K562 (cell line): Measurements from ENCODE around the gene PPM1N. TPM values are rescaled to one million over a fixed set of nuclear protein-coding genes. Genes with fewer than 3 reads are reported as not detected.

Experiments
- NEUROD1 ChIP-seq: fragments of 150-350 bp; IDR thresholded peaks from 2 replicates; pipeline ENCODE4 v1.6.1; 2014; ENCODE audit warnings: borderline replicate concordance, low read length, low read depth; ENCODE audit not compliant: partially characterized antibody
- POLR2G ChIP-seq: fragments of 200-400 bp; formaldehyde crosslinking; IDR thresholded peaks from 2 replicates; pipeline ENCODE4 v1.6.1; 2017; ENCODE audit warnings: low read depth, mild to moderate bottlenecking, antibody characterized with exemption, low read length, moderate library complexity
- SIN3A ChIP-seq, 2 experiments: fragments of 150-350 bp in 1 of 2; IDR thresholded peaks; 2 replicates each; pipeline ENCODE4 v1.6.1; 2011 to 2016; ENCODE audit warnings: borderline replicate concordance in 2 of 2, low read depth in 2 of 2, low read length in 2 of 2, mild to moderate bottlenecking in 2 of 2, moderate library complexity in 2 of 2; ENCODE audit not compliant: control insufficient read depth in 1 of 2
- SIX5 ChIP-seq, 2 experiments: IDR thresholded peaks; 2 replicates each; pipeline ENCODE4 v1.6.1; 2011; ENCODE audit warnings: low read length in 2 of 2, borderline replicate concordance in 1 of 2, low read depth in 1 of 2, mild to moderate bottlenecking in 1 of 2, moderate library complexity in 1 of 2; ENCODE audit not compliant: insufficient read depth in 1 of 2
- SRSF3 ChIP-seq: fragments of 200-400 bp; formaldehyde crosslinking; IDR thresholded peaks from 2 replicates; pipeline ENCODE4 v1.6.1; 2016; ENCODE audit warnings: mild to moderate bottlenecking, low read length, moderate library complexity; ENCODE audit not compliant: insufficient read depth
- TCF7L2 ChIP-seq: fragments of 150-350 bp; IDR thresholded peaks from 2 replicates; pipeline ENCODE4 v1.6.1; 2016; ENCODE audit warnings: low read depth, mild to moderate bottlenecking, low read length, moderate library complexity
- ZFP36 ChIP-seq: fragments of 150-350 bp; IDR thresholded peaks from 2 replicates; pipeline ENCODE4 v1.6.1; 2018; ENCODE audit warnings: low read length, low read depth; ENCODE audit not compliant: partially characterized antibody
- ZNF12 ChIP-seq: sonication (generic); formaldehyde crosslinking; IDR thresholded peaks from 2 replicates; pipeline ENCODE4 v1.4.0; 2020; ENCODE audit warnings: mild to moderate bottlenecking, missing genetic modification reagents
- polyA plus RNA-seq, 8 experiments: library from polyadenylated mRNA; depleted of rRNA in 4 of 8; stranded (reverse) in 5 of 8; unstranded in 3 of 8; fragments of >200 nt; fragmentation: Nextera tagmentation in 2 of 8; fragmentation: Illumina TruSeq in 1 of 8; extraction: Ambion mirVana in 2 of 8; extraction: Trizol in 1 of 8; gene quantifications; 2 replicates each; pipeline versions ENCODE4 v1.2.1 to v1.2.3, GENCODE V29; 2011 to 2014; ENCODE audit warnings: inconsistent platforms in 1 of 8, missing spikeins in 1 of 8
- total RNA-seq, 7 experiments: library from RNA; depleted of rRNA in 6 of 7; stranded (reverse); fragments of >200 nt in 6 of 7; fragmentation: Illumina TruSeq in 2 of 7; extraction: Trizol in 2 of 7; gene quantifications; 2 replicates each; pipeline versions ENCODE4 v1.2.1 to v1.2.3, GENCODE V29; 2011 to 2021; ENCODE audit warnings: low replicate concordance in 1 of 7
- TF ChIP-seq, protein P1 (sequence below): sonication (generic); formaldehyde crosslinking; IDR thresholded peaks from 2 replicates; pipeline ENCODE4 v1.8.0; 2023; ENCODE audit warnings: mild to moderate bottlenecking, missing genetic modification reagents
- TF ChIP-seq, protein P2 (sequence below), 2 experiments: IDR thresholded peaks; 2 replicates each; pipeline ENCODE4 v1.6.1; 2012; ENCODE audit warnings: improper control_type of control experiment in 2 of 2, low read depth in 2 of 2, low read length in 2 of 2, borderline replicate concordance in 1 of 2
- TF ChIP-seq, protein P3 (sequence below): sonication (generic); formaldehyde crosslinking; IDR thresholded peaks from 2 replicates; pipeline ENCODE4 v1.5.0; 2020; ENCODE audit warnings: missing genetic modification reagents
- TF ChIP-seq, protein P4 (sequence below): fragments of 250-450 bp; sonication (Bioruptor Pico); IDR thresholded peaks from 2 replicates; pipeline ENCODE4 v1.4.0; 2020; ENCODE audit warnings: mild to moderate bottlenecking, moderate library complexity
- TF ChIP-seq, protein P5 (sequence below): fragments of 250-450 bp; sonication (Bioruptor Pico); IDR thresholded peaks from 2 replicates; pipeline ENCODE4 v1.5.1; 2021; ENCODE audit warnings: mild to moderate bottlenecking

PPM1N gene
- total and polyA plus RNA-seq, 9 of the 15 experiments (the other 6 are each of a cell fraction or from before 2014, with no cell fraction given): 4.5 to 15.6 (median 8.7) TPM

DNA sequence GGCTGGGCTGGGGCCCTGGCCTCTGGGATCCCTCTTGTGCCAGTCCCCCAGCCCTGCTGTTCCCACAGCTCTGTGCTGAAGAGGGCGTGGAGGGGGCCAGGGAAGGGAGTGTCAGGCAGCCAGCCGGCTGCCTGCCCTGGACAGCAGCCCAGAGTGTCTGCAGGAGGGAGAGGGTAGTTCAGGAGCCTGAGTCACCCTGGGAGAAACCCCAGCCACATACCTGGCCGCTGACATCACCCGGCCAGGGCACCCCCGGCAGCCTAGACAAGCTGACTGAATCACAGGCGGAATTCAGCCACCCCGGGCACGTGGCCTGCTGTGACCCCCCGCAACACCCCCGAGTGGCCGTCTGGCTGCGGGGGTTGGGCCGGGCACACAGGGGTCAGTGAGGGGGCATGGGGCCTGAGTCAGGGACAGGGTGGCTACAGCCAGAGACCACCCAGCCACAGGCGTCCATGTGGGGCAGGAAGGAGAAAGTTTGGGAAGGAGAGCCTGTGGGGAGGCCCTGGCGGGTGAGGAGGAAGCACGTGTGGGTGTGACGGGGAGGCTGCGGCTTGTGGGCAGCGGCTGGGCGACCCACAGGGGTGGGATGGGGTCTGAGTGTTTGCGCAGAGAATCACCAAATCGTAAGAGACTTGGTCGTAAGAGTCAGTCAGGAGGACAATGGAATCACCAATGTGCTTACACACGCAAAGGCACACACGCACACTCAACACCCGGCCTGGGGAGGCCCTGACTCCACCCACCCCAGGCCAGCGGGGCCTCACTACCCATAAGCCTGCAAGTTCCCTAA, 42.3 kb upstream of the PPM1N start (continued):
- TF ChIP-seq, protein P1, sequence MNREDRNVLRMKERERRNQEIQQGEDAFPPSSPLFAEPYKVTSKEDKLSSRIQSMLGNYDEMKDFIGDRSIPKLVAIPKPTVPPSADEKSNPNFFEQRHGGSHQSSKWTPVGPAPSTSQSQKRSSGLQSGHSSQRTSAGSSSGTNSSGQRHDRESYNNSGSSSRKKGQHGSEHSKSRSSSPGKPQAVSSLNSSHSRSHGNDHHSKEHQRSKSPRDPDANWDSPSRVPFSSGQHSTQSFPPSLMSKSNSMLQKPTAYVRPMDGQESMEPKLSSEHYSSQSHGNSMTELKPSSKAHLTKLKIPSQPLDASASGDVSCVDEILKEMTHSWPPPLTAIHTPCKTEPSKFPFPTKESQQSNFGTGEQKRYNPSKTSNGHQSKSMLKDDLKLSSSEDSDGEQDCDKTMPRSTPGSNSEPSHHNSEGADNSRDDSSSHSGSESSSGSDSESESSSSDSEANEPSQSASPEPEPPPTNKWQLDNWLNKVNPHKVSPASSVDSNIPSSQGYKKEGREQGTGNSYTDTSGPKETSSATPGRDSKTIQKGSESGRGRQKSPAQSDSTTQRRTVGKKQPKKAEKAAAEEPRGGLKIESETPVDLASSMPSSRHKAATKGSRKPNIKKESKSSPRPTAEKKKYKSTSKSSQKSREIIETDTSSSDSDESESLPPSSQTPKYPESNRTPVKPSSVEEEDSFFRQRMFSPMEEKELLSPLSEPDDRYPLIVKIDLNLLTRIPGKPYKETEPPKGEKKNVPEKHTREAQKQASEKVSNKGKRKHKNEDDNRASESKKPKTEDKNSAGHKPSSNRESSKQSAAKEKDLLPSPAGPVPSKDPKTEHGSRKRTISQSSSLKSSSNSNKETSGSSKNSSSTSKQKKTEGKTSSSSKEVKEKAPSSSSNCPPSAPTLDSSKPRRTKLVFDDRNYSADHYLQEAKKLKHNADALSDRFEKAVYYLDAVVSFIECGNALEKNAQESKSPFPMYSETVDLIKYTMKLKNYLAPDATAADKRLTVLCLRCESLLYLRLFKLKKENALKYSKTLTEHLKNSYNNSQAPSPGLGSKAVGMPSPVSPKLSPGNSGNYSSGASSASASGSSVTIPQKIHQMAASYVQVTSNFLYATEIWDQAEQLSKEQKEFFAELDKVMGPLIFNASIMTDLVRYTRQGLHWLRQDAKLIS (CRISPR knock-in tag): 0 out of 2 replicates have a peak, but pooled peaks have one; percentile 57
- no peak for TF ChIP-seq SRSF3
- TF ChIP-seq, protein P2, sequence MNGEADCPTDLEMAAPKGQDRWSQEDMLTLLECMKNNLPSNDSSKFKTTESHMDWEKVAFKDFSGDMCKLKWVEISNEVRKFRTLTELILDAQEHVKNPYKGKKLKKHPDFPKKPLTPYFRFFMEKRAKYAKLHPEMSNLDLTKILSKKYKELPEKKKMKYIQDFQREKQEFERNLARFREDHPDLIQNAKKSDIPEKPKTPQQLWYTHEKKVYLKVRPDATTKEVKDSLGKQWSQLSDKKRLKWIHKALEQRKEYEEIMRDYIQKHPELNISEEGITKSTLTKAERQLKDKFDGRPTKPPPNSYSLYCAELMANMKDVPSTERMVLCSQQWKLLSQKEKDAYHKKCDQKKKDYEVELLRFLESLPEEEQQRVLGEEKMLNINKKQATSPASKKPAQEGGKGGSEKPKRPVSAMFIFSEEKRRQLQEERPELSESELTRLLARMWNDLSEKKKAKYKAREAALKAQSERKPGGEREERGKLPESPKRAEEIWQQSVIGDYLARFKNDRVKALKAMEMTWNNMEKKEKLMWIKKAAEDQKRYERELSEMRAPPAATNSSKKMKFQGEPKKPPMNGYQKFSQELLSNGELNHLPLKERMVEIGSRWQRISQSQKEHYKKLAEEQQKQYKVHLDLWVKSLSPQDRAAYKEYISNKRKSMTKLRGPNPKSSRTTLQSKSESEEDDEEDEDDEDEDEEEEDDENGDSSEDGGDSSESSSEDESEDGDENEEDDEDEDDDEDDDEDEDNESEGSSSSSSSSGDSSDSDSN (IDR thresholded peaks at IDR 0.05; ENCODE audit: borderline replicate concordance in 1 of 2, low read depth in 2 of 2, low read length in 2 of 2): peak in 1 of 2 experiments; percentile 52; a peak in 1 of 4 replicates
- TF ChIP-seq NEUROD1: peak; percentile 51
- TF ChIP-seq, protein P3, sequence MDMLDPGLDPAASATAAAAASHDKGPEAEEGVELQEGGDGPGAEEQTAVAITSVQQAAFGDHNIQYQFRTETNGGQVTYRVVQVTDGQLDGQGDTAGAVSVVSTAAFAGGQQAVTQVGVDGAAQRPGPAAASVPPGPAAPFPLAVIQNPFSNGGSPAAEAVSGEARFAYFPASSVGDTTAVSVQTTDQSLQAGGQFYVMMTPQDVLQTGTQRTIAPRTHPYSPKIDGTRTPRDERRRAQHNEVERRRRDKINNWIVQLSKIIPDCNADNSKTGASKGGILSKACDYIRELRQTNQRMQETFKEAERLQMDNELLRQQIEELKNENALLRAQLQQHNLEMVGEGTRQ (CRISPR knock-in tag): peak; percentile 76
- TF ChIP-seq TCF7L2: no peak
- TF ChIP-seq POLR2G: peak; percentile 80
- TF ChIP-seq ZNF12: no peak
- TF ChIP-seq ZFP36: peak; percentile 13
- no peak for TF ChIP-seq SIX5 (IDR thresholded peaks at IDR 0.05; ENCODE audit: borderline replicate concordance in 1 of 2, insufficient read depth in 1 of 2, low read depth in 1 of 2, low read length in 2 of 2)
- TF ChIP-seq SIN3A (IDR thresholded peaks at IDR 0.05; ENCODE audit: borderline replicate concordance in 2 of 2, control insufficient read depth in 1 of 2, low read depth in 2 of 2, low read length in 2 of 2): peak in 1 of 2 experiments; percentile 55; a peak in 1 of 4 replicates
- TF ChIP-seq, protein P4, sequence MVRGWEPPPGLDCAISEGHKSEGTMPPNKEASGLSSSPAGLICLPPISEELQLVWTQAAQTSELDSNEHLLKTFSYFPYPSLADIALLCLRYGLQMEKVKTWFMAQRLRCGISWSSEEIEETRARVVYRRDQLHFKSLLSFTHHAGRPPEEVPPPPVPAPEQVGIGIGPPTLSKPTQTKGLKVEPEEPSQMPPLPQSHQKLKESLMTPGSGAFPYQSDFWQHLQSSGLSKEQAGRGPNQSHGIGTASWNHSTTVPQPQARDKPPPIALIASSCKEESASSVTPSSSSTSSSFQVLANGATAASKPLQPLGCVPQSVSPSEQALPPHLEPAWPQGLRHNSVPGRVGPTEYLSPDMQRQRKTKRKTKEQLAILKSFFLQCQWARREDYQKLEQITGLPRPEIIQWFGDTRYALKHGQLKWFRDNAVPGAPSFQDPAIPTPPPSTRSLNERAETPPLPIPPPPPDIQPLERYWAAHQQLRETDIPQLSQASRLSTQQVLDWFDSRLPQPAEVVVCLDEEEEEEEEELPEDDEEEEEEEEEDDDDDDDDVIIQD: no peak
- TF ChIP-seq, protein P5, sequence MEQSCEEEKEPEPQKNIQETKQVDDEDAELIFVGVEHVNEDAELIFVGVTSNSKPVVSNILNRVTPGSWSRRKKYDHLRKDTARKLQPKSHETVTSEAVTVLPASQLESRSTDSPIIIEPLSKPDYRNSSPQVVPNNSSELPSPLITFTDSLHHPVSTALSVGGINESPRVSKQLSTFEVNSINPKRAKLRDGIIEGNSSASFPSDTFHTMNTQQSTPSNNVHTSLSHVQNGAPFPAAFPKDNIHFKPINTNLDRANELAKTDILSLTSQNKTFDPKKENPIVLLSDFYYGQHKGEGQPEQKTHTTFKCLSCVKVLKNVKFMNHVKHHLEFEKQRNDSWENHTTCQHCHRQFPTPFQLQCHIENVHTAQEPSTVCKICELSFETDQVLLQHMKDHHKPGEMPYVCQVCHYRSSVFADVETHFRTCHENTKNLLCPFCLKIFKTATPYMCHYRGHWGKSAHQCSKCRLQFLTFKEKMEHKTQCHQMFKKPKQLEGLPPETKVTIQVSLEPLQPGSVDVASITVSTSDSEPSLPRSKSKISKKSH (CRISPR knock-in tag): no peak
